ENCODE results near the gene NPLOC4.
"Not testable (repeated sequence)": the region's sequence is repeated elsewhere in the genome, so short reads cannot be mapped to it uniquely, and the experiment has no call there.

Gene NPLOC4

GRCh38 chr17:81589612-81590011, 47.3 kb downstream of the NPLOC4 start:
- no peak for DNase-seq (ENCODE audit: low read depth in 1 of 2, low spot score in 1 of 2)

- no peak for DNase-seq (ENCODE audit: low read depth in 1 of 2, low spot score in 1 of 2)
These were observed 50.8 kb downstream of the NPLOC4 start for GRCh38 chr17:81586096-81586495.

GRCh38 chr17:81584771-81585170, 52.1 kb downstream of the NPLOC4 start:
- DNase-seq (ENCODE audit: low read depth in 1 of 2, low spot score in 1 of 2), result not testable (repeated sequence)

DNA sequence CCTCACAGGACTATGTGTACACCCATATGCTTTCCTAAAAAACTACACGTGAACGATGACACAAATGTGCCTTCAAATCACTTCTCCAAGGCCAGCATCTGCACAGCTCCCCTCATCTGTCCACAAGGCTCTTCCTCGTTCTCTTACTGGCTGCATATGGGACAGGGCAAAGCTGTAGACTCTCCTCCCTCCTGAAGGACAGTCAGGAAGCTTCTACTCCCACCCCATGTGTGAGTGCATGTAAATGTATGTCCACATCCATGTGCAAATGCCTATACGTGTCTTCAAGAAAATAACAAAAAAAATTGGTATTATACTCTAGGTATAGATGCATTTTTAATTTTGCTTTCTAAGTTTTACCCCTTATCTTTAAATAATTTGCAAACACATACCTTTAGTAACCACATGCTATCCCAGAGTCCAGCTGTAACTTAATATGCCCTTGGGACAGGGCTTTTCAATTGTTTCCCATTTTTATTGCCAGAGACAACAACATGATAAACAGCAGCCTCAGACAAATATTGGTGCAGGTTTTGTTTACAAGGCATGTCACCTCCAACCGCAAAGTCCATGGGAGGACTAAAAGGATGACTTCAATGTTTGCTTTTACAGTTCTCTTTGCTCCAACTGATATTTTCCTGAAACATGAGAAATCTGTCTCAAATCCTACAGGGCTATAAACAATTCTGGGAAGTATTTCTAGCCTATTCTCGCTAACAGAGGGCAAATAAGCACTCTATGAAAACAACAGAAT, 53.1 kb downstream of the NPLOC4 start:
- DNase-seq (ENCODE audit: low read depth in 1 of 2, low spot score in 1 of 2), result no peak

GRCh38 chr17:81582749-81583148, 54.2 kb downstream of the NPLOC4 start:
- DNase-seq (ENCODE audit: low read depth in 1 of 2, low spot score in 1 of 2), result no peak

GRCh38 chr17:81582341-81582740, 54.6 kb downstream of the NPLOC4 start:
- DNase-seq (ENCODE audit: low read depth in 1 of 2, low spot score in 1 of 2), result no peak

GRCh38 chr17:81581758-81582157, 55.2 kb downstream of the NPLOC4 start:
- no peak for DNase-seq (ENCODE audit: low read depth in 1 of 2, low spot score in 1 of 2)

DNA sequence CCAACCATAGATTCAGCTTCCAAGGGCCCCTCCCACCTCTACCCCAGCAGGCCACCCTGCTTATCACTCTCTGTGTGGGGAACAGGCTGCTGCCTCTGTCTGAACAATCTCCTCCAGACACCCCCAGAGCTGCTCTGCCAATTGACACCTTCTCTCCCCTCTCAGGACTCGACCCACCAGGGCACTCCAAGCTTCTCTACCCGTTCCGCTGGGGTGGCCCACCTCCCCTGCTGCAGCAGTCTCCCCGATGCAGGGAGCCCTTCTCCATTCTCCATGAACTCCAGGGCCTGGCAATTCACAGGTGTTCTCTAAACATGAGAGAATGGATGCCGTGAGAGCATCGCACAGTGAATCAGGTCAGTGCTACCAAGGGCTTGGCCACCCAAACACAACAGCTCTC, 56.4 kb downstream of the NPLOC4 start:
- no peak for DNase-seq (ENCODE audit: low read depth in 1 of 2, low spot score in 1 of 2)

DNA sequence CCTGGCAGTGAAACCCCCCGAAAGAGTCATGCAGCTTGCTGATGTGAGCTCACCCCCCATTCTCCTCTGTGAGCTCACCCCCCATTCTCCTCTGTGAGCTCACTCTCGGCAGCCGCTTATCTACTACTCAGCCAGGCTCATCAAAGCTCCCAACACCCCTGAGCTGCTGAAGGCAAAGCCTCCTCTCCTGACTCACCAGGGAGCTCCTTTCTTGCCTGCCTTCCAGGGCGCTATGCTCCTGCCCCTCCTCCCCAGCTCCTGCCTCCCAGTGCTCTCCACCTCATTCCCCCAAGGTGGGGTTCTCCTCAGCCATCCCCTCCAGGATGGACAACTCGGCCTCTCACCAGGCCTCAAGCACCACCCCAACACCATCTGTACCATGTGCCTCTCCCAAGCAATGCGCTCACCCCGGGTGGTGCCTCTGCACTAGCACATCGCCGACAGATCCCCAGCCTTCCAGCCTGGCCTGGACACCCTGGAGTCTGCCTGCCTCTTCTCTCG, 57.0 kb downstream of the NPLOC4 start:
- DNase-seq (ENCODE audit: low read depth in 1 of 2, low spot score in 1 of 2), result no peak

DNA sequence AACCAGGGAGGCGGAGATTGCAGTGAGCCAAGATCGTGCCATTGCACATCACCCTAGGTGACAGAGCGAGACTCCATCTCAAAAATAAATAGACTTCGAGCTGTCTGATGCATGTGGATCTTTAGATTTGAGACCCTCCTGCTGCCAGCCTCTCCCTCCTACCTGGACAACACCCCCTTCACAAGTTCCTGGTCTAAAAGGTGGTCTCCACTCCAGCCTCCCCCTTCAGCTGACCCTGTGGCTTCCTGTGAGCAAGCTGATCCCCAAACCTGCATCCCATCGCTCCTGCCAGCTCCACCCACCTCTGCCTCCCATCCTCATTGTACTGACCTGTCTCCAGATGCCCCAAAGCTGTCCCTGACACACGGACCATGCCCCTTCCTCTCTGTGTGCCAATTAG, 57.6 kb downstream of the NPLOC4 start:
- no peak for DNase-seq (ENCODE audit: low read depth in 1 of 2, low spot score in 1 of 2)

DNA sequence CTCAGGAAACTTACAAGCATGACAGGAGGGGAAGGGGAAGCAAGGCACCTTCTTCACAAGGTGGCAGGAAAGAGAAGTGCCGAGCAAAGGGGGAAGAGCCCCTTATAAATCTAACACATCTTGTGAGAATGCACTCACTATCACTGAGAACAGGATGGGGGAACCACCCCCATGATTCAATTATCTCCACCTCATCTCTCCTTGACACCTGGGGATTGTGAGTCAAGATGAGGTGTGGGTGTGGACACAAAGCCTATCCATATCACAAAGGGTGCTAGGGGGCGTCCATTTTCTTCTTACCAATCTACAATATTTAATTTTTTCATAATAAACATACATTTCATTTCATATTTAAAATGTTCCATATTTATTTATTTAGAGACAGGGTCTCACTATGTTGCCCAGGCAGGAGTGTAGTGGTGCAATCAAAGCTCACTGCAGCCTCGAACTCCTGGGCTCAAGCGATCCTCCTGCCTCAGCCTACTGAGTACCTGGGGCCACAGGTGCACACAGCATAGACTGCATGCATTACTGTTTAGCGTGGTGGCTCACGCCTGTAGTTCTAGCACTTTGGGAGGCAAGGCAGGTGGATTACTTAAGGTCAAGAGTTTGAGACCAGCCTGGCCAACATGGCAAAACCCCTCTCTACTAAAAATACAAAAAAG, 58.2 kb downstream of the NPLOC4 start:
- DNase-seq (ENCODE audit: low read depth in 1 of 2, low spot score in 1 of 2), result no peak

GRCh38 chr17:81578038-81578441, 58.9 kb downstream of the NPLOC4 start:
- DNase-seq (ENCODE audit: low read depth in 1 of 2, low spot score in 1 of 2), result no peak

DNA sequence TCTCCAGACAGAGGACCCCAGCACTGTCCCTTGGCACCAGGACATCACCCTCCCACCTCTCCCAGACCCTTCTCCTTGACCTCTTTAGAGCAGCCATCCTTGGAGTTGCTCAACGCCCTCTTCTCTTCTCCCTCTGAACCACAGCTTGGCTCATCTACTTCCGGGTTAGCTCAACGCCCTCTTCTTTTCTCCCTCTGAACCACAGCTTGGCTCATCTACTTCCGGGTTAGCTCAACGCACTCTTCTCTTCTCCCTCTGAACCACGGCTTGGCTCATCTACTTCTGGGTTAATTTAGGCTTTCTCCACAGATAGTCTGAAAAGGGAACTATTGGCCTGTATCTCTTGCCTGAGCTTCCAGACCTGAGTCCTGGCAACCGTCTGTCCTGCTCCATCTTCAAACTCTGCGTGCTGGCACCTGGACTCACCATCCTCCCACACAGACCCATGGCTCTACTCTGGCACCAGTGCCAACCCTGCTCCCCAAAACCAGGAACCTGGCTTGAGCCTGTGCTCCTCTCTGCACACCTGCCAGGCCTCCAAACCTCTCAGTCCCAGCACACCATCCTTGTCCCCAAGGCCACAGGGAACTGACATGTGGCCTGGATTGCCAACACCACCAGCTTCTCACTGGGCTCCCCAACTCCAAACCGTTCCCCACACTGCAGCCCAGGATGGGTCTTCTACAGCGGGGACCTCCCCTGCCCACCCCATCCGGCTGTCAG, 59.5 kb downstream of the NPLOC4 start:
- no peak for DNase-seq (ENCODE audit: low read depth in 1 of 2, low spot score in 1 of 2)

DNA sequence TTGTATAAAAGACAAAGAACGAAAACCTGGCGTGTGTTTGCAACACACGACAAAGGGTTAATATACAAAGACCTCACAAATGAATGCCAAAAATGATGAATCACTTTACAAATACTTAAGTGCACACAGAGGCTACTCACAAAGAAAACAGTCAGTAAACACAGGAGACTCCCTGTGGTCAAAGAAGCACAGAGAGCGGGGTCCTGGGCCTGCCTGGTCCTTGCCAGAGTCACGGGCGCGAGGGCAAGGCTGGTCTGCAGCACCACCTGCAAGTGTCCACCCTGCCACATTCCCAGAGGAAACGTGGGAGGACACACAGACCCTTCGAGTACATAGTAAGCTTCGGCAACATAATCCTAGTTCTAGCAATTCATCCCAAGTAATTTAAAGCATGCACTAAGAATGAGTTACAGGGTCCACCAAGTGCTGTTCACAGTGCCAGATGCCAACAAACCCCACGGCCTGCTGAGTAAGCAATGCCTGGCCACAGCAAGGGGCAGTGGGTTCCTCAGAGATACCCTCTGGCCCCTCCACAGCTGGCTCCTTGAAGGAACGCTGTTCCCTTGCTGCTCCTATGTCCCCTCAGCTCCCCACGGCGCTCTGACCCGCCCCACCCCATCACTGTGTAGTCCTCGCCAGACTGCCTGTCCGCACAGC, 60.2 kb downstream of the NPLOC4 start:
- DNase-seq (ENCODE audit: low read depth in 1 of 2, low spot score in 1 of 2), result no peak

DNA sequence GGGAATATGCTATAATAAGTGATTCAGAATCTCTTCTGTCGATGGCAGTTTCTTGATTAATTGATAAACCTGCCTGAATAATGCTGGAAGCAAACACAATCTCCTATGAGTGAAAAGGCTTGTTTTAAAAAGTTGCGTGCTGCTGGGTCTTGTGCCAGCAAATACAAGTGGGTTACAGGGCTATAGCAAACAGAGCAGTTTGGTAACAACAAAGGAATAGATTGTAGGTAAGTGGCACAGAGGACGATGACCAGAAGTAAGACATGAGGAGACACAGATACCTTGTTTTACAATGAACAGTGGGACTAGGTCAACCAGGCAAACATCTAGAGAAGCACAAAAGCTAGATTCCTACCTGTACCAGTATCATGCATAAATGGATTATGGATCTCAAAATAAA, 61.1 kb downstream of the NPLOC4 start:
- DNase-seq (ENCODE audit: low read depth in 1 of 2, low spot score in 1 of 2), result no peak

GRCh38 chr17:81574643-81574956, 62.3 kb downstream of the NPLOC4 start:
- DNase-seq (ENCODE audit: low read depth in 1 of 2, low spot score in 1 of 2), result no peak

DNA sequence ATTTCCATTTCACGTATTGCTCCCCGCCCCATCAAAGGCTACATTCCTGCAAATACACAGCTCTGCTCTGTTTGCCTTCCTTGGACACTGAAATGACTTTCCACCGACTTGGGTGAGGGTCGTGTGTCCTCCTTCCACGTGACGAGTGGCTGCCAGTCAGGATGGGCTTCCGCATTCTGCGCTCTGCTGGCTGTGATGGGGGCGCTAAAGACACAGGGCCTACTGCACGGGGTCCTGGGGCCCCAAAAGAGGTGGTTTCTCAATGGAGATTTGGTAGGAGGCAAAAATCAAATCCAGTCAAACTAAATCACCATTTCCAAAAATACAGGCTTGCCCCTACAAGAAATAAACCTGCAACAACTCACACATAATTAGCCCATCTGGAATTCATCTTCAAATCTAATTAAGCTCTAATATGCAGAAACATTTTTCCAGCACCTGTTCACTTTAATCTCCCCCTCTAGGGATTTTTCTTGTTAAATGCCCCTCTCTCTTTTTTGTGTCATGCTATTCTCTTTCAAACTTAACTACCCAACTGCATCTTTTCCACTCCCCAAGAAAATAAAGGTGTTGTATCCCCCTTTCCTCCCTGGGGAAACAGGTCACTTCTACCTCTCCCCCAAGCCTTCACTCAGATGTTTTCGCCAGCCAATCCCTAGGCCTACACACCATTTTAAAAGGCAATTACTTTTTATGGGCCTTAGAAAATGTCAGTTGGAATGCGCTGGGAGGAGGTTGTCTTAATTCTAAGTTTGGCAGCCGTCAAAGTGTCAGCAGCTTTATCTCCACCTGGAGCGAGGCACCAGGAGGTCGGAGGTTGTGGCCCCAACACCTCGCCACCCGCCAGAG, 62.9 kb downstream of the NPLOC4 start:
- no peak for DNase-seq (ENCODE audit: low read depth in 1 of 2, low spot score in 1 of 2)

DNA sequence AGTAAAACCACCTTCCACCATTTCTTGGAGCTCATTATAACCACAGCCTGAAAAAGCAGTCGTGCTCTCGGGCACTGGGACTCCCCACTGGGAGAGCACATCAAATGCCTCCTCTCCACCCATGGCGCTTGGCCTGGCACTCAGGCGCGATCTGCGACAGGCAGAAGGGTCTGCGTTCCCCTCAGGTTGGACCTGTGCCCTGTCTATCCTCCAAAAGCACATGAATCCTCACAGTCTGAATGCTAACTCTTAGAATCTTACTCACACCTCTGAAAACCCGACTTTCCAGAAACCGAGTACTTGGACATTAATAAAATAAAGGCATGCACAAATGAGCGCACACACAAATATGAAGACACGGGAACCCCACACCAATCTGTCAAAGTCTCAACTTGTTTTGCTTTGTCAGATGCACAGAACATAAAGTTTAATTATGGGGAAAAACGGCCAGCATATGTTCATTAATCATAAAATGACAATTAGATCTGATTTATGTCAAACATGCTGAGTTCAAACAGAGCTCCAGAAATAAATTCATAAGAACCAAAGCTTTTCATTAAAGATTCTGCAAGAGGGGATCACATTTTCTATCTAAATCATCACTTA, 64.2 kb downstream of the NPLOC4 start:
- DNase-seq (ENCODE audit: low read depth in 1 of 2, low spot score in 1 of 2), result no peak

DNA sequence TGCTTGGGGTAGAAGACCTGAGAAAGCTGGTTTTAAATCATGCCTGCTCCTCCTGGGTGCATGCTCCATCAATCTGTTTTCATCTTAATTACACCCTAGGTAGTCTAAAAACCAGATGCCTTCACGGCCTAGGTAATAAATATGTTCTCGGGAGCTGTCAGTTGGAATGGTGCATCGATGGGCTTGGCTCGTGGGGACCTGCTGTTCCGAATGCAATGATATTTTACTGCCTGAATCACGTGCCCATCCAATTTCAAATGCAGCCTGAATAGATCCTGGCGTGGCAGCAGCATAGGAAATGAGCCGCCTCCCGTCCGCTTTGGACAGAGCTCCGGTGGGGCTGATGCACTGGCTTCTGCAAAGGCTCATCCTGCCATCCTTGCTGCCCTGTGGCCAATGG, 65.9 kb downstream of the NPLOC4 start:
- DNase-seq (ENCODE audit: low read depth in 1 of 2, low spot score in 1 of 2), result no peak

DNA sequence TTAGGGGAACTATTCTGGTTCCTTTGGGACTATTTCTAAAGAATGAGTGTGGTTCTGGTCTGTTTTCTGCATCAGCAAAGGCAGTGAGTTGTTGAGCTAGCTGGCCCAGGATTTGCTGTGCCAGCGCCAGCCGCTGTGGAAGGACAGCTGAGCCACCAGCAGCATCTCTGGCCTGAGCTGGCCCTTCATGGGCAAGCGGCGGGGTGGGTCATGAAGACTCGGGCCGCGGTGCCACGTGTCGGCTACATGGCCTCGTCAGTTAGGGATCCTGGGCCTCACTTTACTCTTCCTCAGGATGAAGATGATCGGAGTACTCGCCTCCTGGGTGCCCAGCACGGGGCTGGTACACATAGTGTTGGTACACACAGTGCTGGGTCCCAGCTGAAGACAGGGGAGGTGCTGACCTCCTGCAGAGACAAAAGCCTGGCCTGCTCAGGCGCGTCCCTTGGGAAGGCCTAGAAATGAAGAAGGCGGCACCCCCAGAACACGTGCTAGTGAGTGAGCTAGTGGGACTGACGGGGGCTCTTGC, 66.9 kb downstream of the NPLOC4 start:
- no peak for DNase-seq (ENCODE audit: low read depth in 1 of 2, low spot score in 1 of 2)
